ENCODE measurements around the gene PLXNB2.

The PLXNB2 gene

DNA sequence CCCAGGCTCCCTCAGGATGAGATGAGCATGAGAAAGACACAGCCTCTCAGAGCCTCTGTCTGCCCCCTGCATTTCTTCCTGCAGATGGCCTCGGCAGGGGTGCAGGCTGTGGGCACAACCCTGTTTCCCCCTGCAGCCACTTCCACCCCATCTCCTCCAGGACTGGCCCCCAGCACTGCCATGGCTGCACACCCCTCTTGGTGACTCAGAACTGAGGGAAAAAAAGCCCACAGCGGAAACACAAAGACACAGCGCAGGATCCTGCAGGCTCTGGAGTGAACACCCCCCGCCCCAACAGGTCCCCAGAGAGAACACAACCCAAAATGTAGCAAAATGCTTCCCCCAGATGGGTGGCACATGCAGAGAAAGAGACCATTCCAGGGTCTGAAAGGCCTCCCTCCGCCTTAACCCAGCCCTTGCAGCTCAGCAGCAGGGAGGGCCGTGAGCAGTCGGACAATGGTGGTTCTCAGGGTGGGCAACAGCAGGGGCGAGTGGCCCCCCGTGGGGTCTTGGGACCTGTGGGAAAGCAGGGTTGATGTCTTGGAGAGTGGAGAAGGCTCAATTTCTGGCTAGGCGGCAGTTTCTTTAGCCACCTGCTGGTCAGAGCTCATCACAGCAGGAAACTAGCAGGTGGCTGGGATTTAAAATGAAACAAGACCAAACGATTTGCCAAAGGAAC lies 70.6 kb downstream of the PLXNB2 start:
- DNase-seq (ENCODE audit: low read depth in 3 of 3): no peak

- DNase-seq (ENCODE audit: low read depth in 3 of 3): no peak
Measured at GRCh38 chr22:50233223-50233622, 74.2 kb downstream of the PLXNB2 start.

- DNase-seq (ENCODE audit: low read depth in 3 of 3): no peak
Measured at GRCh38 chr22:50232481-50233151, 74.8 kb downstream of the PLXNB2 start.

GRCh38 chr22:50229370-50229769 lies 78.1 kb downstream of the PLXNB2 start:
- no peak for DNase-seq (ENCODE audit: low read depth in 3 of 3)

DNA sequence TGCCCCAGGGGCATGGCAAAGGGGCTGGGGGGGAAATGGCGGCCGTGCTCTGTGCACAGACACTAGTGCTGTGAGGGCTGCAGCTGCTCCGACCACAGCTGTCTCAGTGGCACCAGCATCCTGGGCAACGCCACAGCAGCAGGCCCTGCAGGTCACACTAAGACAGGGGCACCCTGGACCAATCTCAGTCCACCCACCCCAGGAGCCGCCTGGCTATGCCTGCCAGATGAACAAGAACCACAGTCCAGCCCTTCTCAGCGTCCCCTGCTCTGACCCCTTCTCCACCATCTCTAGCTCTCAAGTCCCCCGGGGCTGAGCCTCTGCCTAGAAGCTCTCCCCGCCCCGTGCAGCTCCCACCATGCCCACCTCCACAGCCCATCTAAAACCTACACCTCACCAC lies 79.1 kb downstream of the PLXNB2 start:
- DNase-seq (ENCODE audit: low read depth in 3 of 3): no peak

- no peak for DNase-seq (ENCODE audit: low read depth in 3 of 3)
Measured at GRCh38 chr22:50227579-50228215, 79.7 kb downstream of the PLXNB2 start.

GRCh38 chr22:50226875-50227165 lies 80.6 kb downstream of the PLXNB2 start:
- DNase-seq (ENCODE audit: low read depth in 3 of 3): no peak

GRCh38 chr22:50226063-50226874 lies 81.2 kb downstream of the PLXNB2 start:
- no peak for DNase-seq (ENCODE audit: low read depth in 3 of 3)

DNA sequence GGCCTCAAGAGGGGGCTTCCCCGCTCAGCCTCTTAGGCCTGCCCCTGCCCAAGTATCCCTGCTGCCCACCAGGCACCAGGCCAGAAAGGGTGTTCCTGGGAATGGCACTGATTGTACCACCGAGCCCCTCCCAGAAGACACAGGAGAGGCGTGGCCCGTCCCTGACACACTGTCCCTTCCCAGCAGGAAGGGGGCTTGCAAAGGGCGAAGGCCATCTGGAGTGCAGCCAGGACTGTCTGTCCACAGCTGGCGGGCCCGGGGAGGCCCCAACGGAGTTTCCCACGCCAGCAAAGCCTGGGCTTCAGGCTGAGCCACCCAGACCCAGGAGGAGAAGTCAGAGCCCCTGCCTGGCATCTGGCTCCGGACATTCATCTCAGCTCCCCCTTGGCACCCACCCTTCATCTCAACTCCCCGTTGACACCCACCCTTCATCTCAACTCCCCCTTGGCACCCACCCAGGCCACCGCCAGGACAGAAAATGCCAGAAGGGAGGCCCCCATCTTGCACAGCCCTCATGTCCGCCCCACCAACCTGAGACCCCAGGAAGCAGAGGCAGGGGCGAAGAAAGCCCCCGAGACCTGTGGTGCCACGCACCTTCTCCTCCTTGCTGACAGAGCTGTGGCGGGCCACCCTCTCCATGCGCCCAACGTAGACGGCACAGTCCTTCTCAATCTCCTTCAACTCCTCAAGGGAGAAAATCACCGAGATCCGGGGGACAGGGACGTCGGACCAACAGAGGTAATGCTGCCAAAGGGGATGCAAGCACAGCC lies 82.1 kb downstream of the PLXNB2 start:
- DNase-seq (ENCODE audit: low read depth in 3 of 3): no peak
